Sigmoid colon (tissue), 7 donors: Measurements from ENCODE around the gene FBXL7. TPM values are rescaled to one million over a fixed set of nuclear protein-coding genes. Genes with fewer than 3 reads are reported as not detected.

Experiments used
- DNase-seq: peaks from one replicate; pipeline ENCODE4 v3.0.0-alpha.2; 2019
- H3K27ac ChIP-seq, 4 donors: fragments of 200-600 bp; sonication (generic); one replicate each; pipeline ENCODE4 v1.5.1; 2016 to 2019; ENCODE audit warnings: mild to moderate bottlenecking in 1 of 4
- H3K27me3 ChIP-seq, 3 donors: fragments of 200-600 bp; sonication (generic); one replicate each; pipeline ENCODE4 v1.5.1; 2019; ENCODE audit warnings: mild to moderate bottlenecking in 1 of 3
- H3K36me3 ChIP-seq, 4 donors: fragments of 200-600 bp; sonication (generic); one replicate each; pipeline ENCODE4 v1.5.1; 2016 to 2019
- H3K4me1 ChIP-seq, 4 donors: fragments of 200-600 bp; sonication (generic); one replicate each; pipeline ENCODE4 v1.5.1; 2017 to 2019
- H3K4me3 ChIP-seq, 4 donors: fragments of 200-600 bp; sonication (generic); one replicate each; pipeline ENCODE4 v1.5.1; 2017 to 2019; ENCODE audit warnings: mild to moderate bottlenecking in 2 of 4, moderate library complexity in 1 of 4
- H3K9me3 ChIP-seq, 4 donors: fragments of 200-600 bp in 3 of 4; sonication (generic) in 3 of 4; one replicate each; pipeline versions ENCODE4 v1.5.1 to v1.6.1; 2013 to 2019
- CTCF ChIP-seq, 4 experiments: fragments of 450-650 bp in 3 of 4; fragments of 200-600 bp in 1 of 4; IDR thresholded peaks; one replicate each; pipeline ENCODE4 v1.5.1; 2016 to 2019; ENCODE audit warnings: antibody characterized with exemption in 4 of 4, mild to moderate bottlenecking in 3 of 4, moderate library complexity in 2 of 4
- EP300 ChIP-seq, 4 donors: sonication (generic); formaldehyde crosslinking; IDR thresholded peaks; one replicate each; pipeline ENCODE4 v1.6.1; 2017; ENCODE audit warnings: antibody characterized with exemption in 4 of 4
- POLR2A ChIP-seq, 2 donors: fragments of 450-650 bp; IDR thresholded peaks; one replicate each; pipeline ENCODE4 v1.6.1; 2016; ENCODE audit warnings: antibody characterized with exemption in 2 of 2, mild to moderate bottlenecking in 2 of 2, moderate library complexity in 2 of 2
- POLR2AphosphoS5 ChIP-seq, 4 donors: sonication (generic); formaldehyde crosslinking; IDR thresholded peaks; one replicate each; pipeline ENCODE4 v1.6.1; 2017; ENCODE audit warnings: antibody characterized with exemption in 4 of 4
- WGBS, 2 donors: extraction: QIAGEN DNeasy Blood & Tissue Kit; methylation state at CpG; one replicate each; pipeline ENCODE4 v1.1.7; 2013; 5-methylcytosine and 5-hydroxymethylcytosine counted together
- intact Hi-C: fragments of 100-400 bp; cut with DNase I; formaldehyde crosslinking; loops from one replicate; pipeline ENCODE4 v1.15.1; 2023
- polyA plus RNA-seq, 3 donors: library from polyadenylated mRNA; stranded (reverse); fragments of 200-250 nt; gene quantifications; one replicate each; pipeline ENCODE4 v1.2.3, GENCODE V29; 2013
- total RNA-seq, 4 donors: library from RNA; depleted of rRNA; stranded (reverse); fragments of >200 nt; gene quantifications; one replicate each; pipeline ENCODE4 v1.1.0, GENCODE V29; 2016
- donor health status: healthy with polysubstance abuse.
- donor health status: Bipolar disorder and iron deficiency.
- donor health status: healthy.

FBXL7 gene
- total and polyA plus RNA-seq, 7 donors: 0.92 to 44.3 (median 18.2) TPM

- WGBS, 2 donors: 89 to 95% methylated on average over 1 of the region's 1 CpG
- Histone ChIP-seq H3K27ac (no peak overlapping the region), H3K9me3 (no peaks in the 10 kb centered on the region), H3K27me3 (no peaks in the 10 kb centered on the region), H3K36me3 (no peaks in the 10 kb centered on the region), H3K4me1 (peaks cover 0 to 44% (median 25%) of the 10 kb centered on the region in 4 donors), H3K4me3 (no peak overlapping the region)
- intact Hi-C loops: no loop called here
- no peak for DNase-seq
- no peak for TF ChIP-seq EP300 (IDR thresholded peaks at IDR 0.05)
- no peak for TF ChIP-seq CTCF (IDR thresholded peaks at IDR 0.05)
- no peak for TF ChIP-seq POLR2AphosphoS5 (IDR thresholded peaks at IDR 0.05)
- no peak for TF ChIP-seq POLR2A (IDR thresholded peaks at IDR 0.05)
Observed at GRCh38 chr5:15689836-15690235, 189.9 kb downstream of the FBXL7 start.

GRCh38 chr5:15690611-15691010, 190.6 kb downstream of the FBXL7 start:
- no peak for DNase-seq
- Histone ChIP-seq H3K27me3 (no peaks in the 10 kb centered on the region), H3K36me3 (no peaks in the 10 kb centered on the region), H3K27ac (no peak overlapping the region), H3K4me1 (peaks cover 0 to 49% (median 33%) of the 10 kb centered on the region in 4 donors), H3K4me3 (no peak overlapping the region), H3K9me3 (no peaks in the 10 kb centered on the region)
- 50% methylated on average over 1 of the region's 1 CpG for WGBS, 2 donors
- intact Hi-C loops: no loop called here
- no peak for TF ChIP-seq POLR2A (IDR thresholded peaks at IDR 0.05)

- H3K27ac ChIP-seq: no peak overlapping the region
- WGBS, 2 donors: 78 to 84% methylated on average over 5 of the region's 5 CpGs
- no peak for TF ChIP-seq POLR2A (IDR thresholded peaks at IDR 0.05)
- TF ChIP-seq EP300 (IDR thresholded peaks at IDR 0.05): no peak
- no peak for TF ChIP-seq POLR2AphosphoS5 (IDR thresholded peaks at IDR 0.05)
- no peak for TF ChIP-seq CTCF (IDR thresholded peaks at IDR 0.05)
Observed at GRCh38 chr5:15691521-15691920, 191.5 kb downstream of the FBXL7 start.

DNA sequence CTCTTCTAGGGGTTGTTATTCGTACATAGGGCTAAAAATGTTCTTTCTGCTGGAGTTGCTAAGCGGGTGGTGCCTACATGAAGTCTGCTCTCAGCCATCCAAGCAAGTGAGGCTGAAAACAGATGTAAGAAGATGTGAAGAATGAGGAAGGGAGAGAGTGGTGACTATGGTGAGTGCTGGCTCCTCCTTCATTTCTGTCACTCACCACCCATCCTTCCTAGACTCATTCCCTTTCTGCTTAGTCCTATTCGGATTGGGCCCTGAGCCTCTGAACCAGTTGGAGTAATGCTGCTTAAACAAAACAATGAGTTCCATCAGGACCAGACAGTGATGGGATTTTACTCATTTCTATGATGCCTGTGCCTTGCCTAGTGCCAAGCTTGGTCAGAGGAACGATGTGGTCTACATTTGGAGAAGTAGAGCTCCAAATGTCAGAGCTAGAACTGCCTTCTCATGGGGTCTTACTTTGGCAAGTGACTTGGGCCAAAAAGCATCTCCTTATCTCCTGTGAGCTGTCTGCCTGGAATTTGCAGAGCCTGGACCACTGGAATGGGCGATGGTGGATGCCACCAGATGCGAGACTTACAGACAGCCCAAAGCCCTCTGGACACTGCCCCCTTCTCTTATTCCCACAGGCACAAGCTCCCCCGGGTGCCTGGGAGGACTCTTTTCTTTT, 192.9 kb downstream of the FBXL7 start:
- 65 to 79% methylated on average over 7 of the region's 7 CpGs for WGBS, 2 donors
- Histone ChIP-seq H3K4me1 (peaks cover 0 to 46% (median 32%) of the 10 kb centered on the region in 4 donors), H3K4me3 (no peak overlapping the region), H3K9me3 (no peaks in the 10 kb centered on the region), H3K27me3 (no peaks in the 10 kb centered on the region), H3K27ac (no peak overlapping the region), H3K36me3 (no peaks in the 10 kb centered on the region)
- TF ChIP-seq POLR2AphosphoS5 (IDR thresholded peaks at IDR 0.05) (no peak), POLR2A (IDR thresholded peaks at IDR 0.05) (no peak), EP300 (IDR thresholded peaks at IDR 0.05) (no peak), CTCF (IDR thresholded peaks at IDR 0.05) (no peak)
- intact Hi-C loops: loop anchor here (2.0 kb wide), 1 partner anchor 14 kb away; no protein-coding TSS in a partner anchor
- DNase-seq: no peak

More at GRCh38 chr5:15691521-15691920, 191.5 kb downstream of the FBXL7 start:
- Histone ChIP-seq H3K9me3 (no peaks in the 10 kb centered on the region), H3K4me1 (peaks cover 0 to 47% (median 32%) of the 10 kb centered on the region in 4 donors), H3K27me3 (no peaks in the 10 kb centered on the region), H3K36me3 (no peaks in the 10 kb centered on the region), H3K4me3 (no peak overlapping the region)
- DNase-seq: no peak
- intact Hi-C loops: no loop called here

GRCh38 chr5:15693382-15693728, 193.4 kb downstream of the FBXL7 start:
- H3K27ac ChIP-seq: peak overlapping the region in 2 of 4 donors; percentile 66
- no peak overlapping the region for H3K4me3 ChIP-seq
- peaks cover 0 to 49% (median 35%) of the 10 kb centered on the region in 4 donors for H3K4me1 ChIP-seq
- WGBS, 2 donors: 93 to 96% methylated on average over 6 of the region's 6 CpGs
- intact Hi-C loops: loop anchor here (2.0 kb wide), 1 partner anchor 13 kb away; no protein-coding TSS in a partner anchor
- TF ChIP-seq POLR2AphosphoS5 (IDR thresholded peaks at IDR 0.05) (no peak), POLR2A (IDR thresholded peaks at IDR 0.05) (no peak), CTCF (IDR thresholded peaks at IDR 0.05) (no peak), EP300 (IDR thresholded peaks at IDR 0.05) (no peak)
- H3K36me3 ChIP-seq: no peaks in the 10 kb centered on the region
- H3K27me3 ChIP-seq: no peaks in the 10 kb centered on the region
- no peaks in the 10 kb centered on the region for H3K9me3 ChIP-seq
- no peak for DNase-seq
